Endothelial cell of umbilical vein (primary cell): ENCODE data around the gene FOCAD. TPM values are rescaled to one million over a fixed set of nuclear protein-coding genes. Genes with fewer than 3 reads are reported as not detected.

ENCODE experiments used
- BruUV-seq: library from RNA; stranded (reverse); fragments of 400-500 nt; replicated peaks from 2 replicates; lab custom pipeline; 2021; lab: Mats Ljungman, UMichigan
- CTCF ChIA-PET: fragments of 300-600, 350-600 bp; sonication (Branson Sonifier 250); formaldehyde crosslinking; loops from one replicate; lab custom pipeline; 2021; ENCODE audit warnings: antibody characterized with exemption, inconsistent platforms; lab: Charles Lee
- POLR2A ChIA-PET: fragments of 300-600, 350-600 bp; sonication (Branson Sonifier 250); formaldehyde crosslinking; loops from one replicate; lab custom pipeline; 2021; ENCODE audit warnings: antibody characterized with exemption, inconsistent platforms; lab: Charles Lee
- DNase-seq: peaks from one replicate; pipeline ENCODE4 v3.0.0-alpha.2; 2011; ENCODE audit warnings: low read depth, low spot score
- FAIRE-seq: peaks from 2 replicates; lab custom pipeline; 2011; peaks lifted over from hg19 to GRCh38; lab: Jason Lieb, UNC
- H2AFZ ChIP-seq: 2 replicates; pipeline ENCODE4 v1.6.0; 2012; ENCODE audit warnings: low read depth, low read length, control low read depth, inconsistent platforms
- H3K27ac ChIP-seq: 2 replicates; pipeline ENCODE4 v1.5.1; 2011; ENCODE audit warnings: low read depth, mild to moderate bottlenecking, control low read depth, low read length, moderate library complexity; ENCODE audit not compliant: insufficient read depth
- H3K27me3 ChIP-seq, 2 experiments: 2 replicates each; pipeline versions ENCODE4 v1.6.0 to v1.6.1; 2011; ENCODE audit warnings: low read length in 2 of 2, mixed read lengths in 1 of 2; ENCODE audit not compliant: control insufficient read depth in 2 of 2, insufficient read depth in 2 of 2
- H3K36me3 ChIP-seq, 2 experiments: 2 replicates in 1 of 2; 3 replicates in 1 of 2; pipeline ENCODE4 v1.5.1; 2011; ENCODE audit warnings: low read length in 2 of 2, mild to moderate bottlenecking in 1 of 2, moderate library complexity in 1 of 2; ENCODE audit not compliant: control insufficient read depth in 2 of 2, insufficient read depth in 2 of 2; ENCODE audit errors: extremely low read depth in 1 of 2
- H3K4me1 ChIP-seq: 3 replicates; pipeline ENCODE4 v1.5.1; 2011; ENCODE audit warnings: mild to moderate bottlenecking, low read length; ENCODE audit not compliant: control insufficient read depth, insufficient read depth; ENCODE audit errors: extremely low read depth
- H3K4me2 ChIP-seq: 2 replicates; pipeline ENCODE4 v1.6.1; 2011; ENCODE audit warnings: low read length, control low read depth, mixed read lengths; ENCODE audit not compliant: insufficient read depth
- H3K4me3 ChIP-seq, 3 experiments: fragments of 200-600 bp in 1 of 3; sonication (generic), shearing (Covaris generic) in 1 of 3; replicated peaks in 1 of 3; 2 replicates each; pipeline ENCODE4 v1.5.1; 2011 to 2016; ENCODE audit warnings: control low read depth in 3 of 3, low read length in 3 of 3, mild to moderate bottlenecking in 2 of 3, inconsistent platforms in 1 of 3, low read depth in 1 of 3, moderate library complexity in 1 of 3; ENCODE audit not compliant: insufficient read depth in 1 of 3
- H3K79me2 ChIP-seq: 2 replicates; pipeline ENCODE4 v1.6.0; 2012; ENCODE audit warnings: low read length, inconsistent platforms; ENCODE audit not compliant: control insufficient read depth, insufficient read depth
- H3K9ac ChIP-seq: replicated peaks from 2 replicates; pipeline ENCODE3; 2011; ENCODE audit warnings: low read length, control low read depth; ENCODE audit not compliant: insufficient read depth; ENCODE audit errors: extremely low read depth
- H3K9me1 ChIP-seq: replicated peaks from 3 replicates; pipeline ENCODE4 v1.6.0; 2011; ENCODE audit warnings: mild to moderate bottlenecking, low read length; ENCODE audit not compliant: control insufficient read depth, insufficient read depth; ENCODE audit errors: extremely low read depth
- H3K9me3 ChIP-seq: replicated peaks from 2 replicates; pipeline ENCODE4 v1.5.1; 2012; ENCODE audit warnings: low read length, inconsistent platforms; ENCODE audit not compliant: control insufficient read depth, insufficient read depth
- H4K20me1 ChIP-seq: replicated peaks from 2 replicates; pipeline ENCODE3; 2011; ENCODE audit warnings: mild to moderate bottlenecking, low read length; ENCODE audit not compliant: control insufficient read depth, insufficient read depth; ENCODE audit errors: extremely low read depth
- CTCF ChIP-seq, 2 donors: IDR thresholded peaks; 1 replicate in 1 of 2; 2 replicates in 1 of 2; pipeline ENCODE4 v1.5.1; 2011; ENCODE audit warnings: low read length in 2 of 2, mild to moderate bottlenecking in 2 of 2, moderate library complexity in 2 of 2, control low read depth in 1 of 2, inconsistent platforms in 1 of 2, low read depth in 1 of 2; ENCODE audit not compliant: insufficient read depth in 1 of 2; ENCODE audit errors: extremely low read depth in 1 of 2
- EZH2 ChIP-seq: IDR thresholded peaks from 2 replicates; pipeline ENCODE4 v1.6.1; 2012; ENCODE audit warnings: borderline replicate concordance, low read depth, mild to moderate bottlenecking, moderate library complexity, low read length, inconsistent platforms; ENCODE audit not compliant: severe bottlenecking
- FOS ChIP-seq: IDR thresholded peaks from 2 replicates; pipeline ENCODE4 v1.6.1; 2011; ENCODE audit warnings: mild to moderate bottlenecking, low read length, moderate library complexity, borderline replicate concordance; ENCODE audit not compliant: insufficient read depth
- GATA2 ChIP-seq: IDR thresholded peaks from 2 replicates; pipeline ENCODE4 v1.7.0; 2011; ENCODE audit warnings: low read depth, mild to moderate bottlenecking, moderate library complexity, mixed read lengths, low read length; ENCODE audit not compliant: insufficient read length, insufficient read depth
- JUN ChIP-seq: IDR thresholded peaks from 2 replicates; pipeline ENCODE4 v1.6.1; 2011; ENCODE audit warnings: borderline replicate concordance, low read depth; ENCODE audit not compliant: insufficient read length, insufficient read depth
- MAX ChIP-seq: IDR thresholded peaks from 2 replicates; pipeline ENCODE4 v1.6.1; 2011; ENCODE audit not compliant: insufficient read depth, insufficient read length
- MYC ChIP-seq: IDR thresholded peaks from one replicate; pipeline ENCODE4 v1.6.1; 2011; ENCODE audit warnings: mild to moderate bottlenecking, low read depth, low read length
- POLR2A ChIP-seq: IDR thresholded peaks from 2 replicates; pipeline ENCODE4 v1.6.1; 2012; ENCODE audit warnings: low read depth, mild to moderate bottlenecking, control low read depth, low read length
- POLR2AphosphoS5 ChIP-seq: IDR thresholded peaks from 2 replicates; pipeline ENCODE4 v1.6.1; 2012; ENCODE audit warnings: low read depth, mild to moderate bottlenecking, control low read depth, low read length, moderate library complexity; ENCODE audit not compliant: insufficient read depth
- dilution Hi-C: fragments of 300-500 bp; cut with MboI; formaldehyde crosslinking; loops from one replicate; pipeline ENCODE4 v1.15.0; 2019; ENCODE audit warnings: low sequenced_read_pairs; ENCODE audit not compliant: extremely low pct_ligation_motif_present
- intact Hi-C: fragments of 100-400 bp; cut with micrococcal nuclease; formaldehyde crosslinking; loops from one replicate; pipeline ENCODE4 v1.10.0; 2022
- polyA plus RNA-seq, 4 experiments: library from polyadenylated mRNA; depleted of rRNA in 3 of 4; stranded (reverse) in 3 of 4; unstranded in 1 of 4; fragments of >200 nt; gene quantifications; 2 replicates each; pipeline versions ENCODE4 v1.2.1 to v1.2.3, GENCODE V29; 2011 to 2012; ENCODE audit warnings: missing spikeins in 1 of 4
- total RNA-seq: library from RNA; stranded (reverse); gene quantifications from 2 replicates; pipeline ENCODE4 v1.2.3, GENCODE V29; 2021

Gene FOCAD
- total and polyA plus RNA-seq, 2 donors (not counting 3 experiments of a cell fraction or from before 2014, with no cell fraction given), result 26.7 to 66.9 TPM

GRCh38 chr9:20646656-20647055 lies 37.4 kb upstream of the FOCAD start:
- no peak overlapping the region for H3K27ac ChIP-seq
- no peaks in the 10 kb centered on the region for H3K4me1 ChIP-seq
- no TSS peak for BruUV-seq
- no peaks in the 10 kb centered on the region for H4K20me1 ChIP-seq
- H3K36me3 ChIP-seq, result no peaks in the 10 kb centered on the region
- no peak overlapping the region for H3K9ac ChIP-seq
- intact Hi-C loops, result no loop called here
- H3K27me3 ChIP-seq, result no peaks in the 10 kb centered on the region
- no peak overlapping the region for H3K4me3 ChIP-seq
- H3K9me3 ChIP-seq, result no peaks in the 10 kb centered on the region
- DNase-seq (no peak), FAIRE-seq (peak; percentile 18)
- no peak for TF ChIP-seq POLR2AphosphoS5
- TF ChIP-seq EZH2, result no peak
- no peak for TF ChIP-seq MYC
- TF ChIP-seq MAX, result no peak
- TF ChIP-seq JUN, result no peak
- no peak for TF ChIP-seq GATA2
- no peak for TF ChIP-seq POLR2A
- TF ChIP-seq CTCF (IDR thresholded peaks at IDR 0.05; ENCODE audit: extremely low read depth in 1 of 2, insufficient read depth in 1 of 2, low read depth in 1 of 2, low read length in 2 of 2), result no peak
- TF ChIP-seq FOS, result no peak
- no peaks in the 10 kb centered on the region for H3K79me2 ChIP-seq
- ChIA-PET POLR2A (no interaction called here), CTCF (no interaction called here)
- dilution Hi-C loops, result no loop called here
- H3K4me2 ChIP-seq, result no peak overlapping the region
- H2AFZ ChIP-seq, result no peak overlapping the region
- H3K9me1 ChIP-seq, result no peaks in the 10 kb centered on the region
